Stimulated activated CD8-positive, alpha-beta memory T cell treated with anti-CD3 and anti-CD28 coated beads, Interleukin-4, amount 100 ng/mL, for 1 hour (primary cell): ENCODE results near the gene ADRB2.

Source experiments
- DNase-seq, 2 donors: peaks; one replicate each; pipeline ENCODE4 v3.0.0-alpha.2; 2020; ENCODE audit warnings: low read depth in 2 of 2, low spot score in 1 of 2

ADRB2 gene

GRCh38 chr5:148805326-148806290 lies 20.8 kb upstream of the ADRB2 start:
- no peak for DNase-seq

- DNase-seq, result no peak
Observed at GRCh38 chr5:148806520-148806931, 19.9 kb upstream of the ADRB2 start.

GRCh38 chr5:148807851-148808250 lies 18.6 kb upstream of the ADRB2 start:
- no peak for DNase-seq

GRCh38 chr5:148808864-148809642 lies 17.4 kb upstream of the ADRB2 start:
- no peak for DNase-seq

GRCh38 chr5:148809781-148810524 lies 16.5 kb upstream of the ADRB2 start:
- no peak for DNase-seq

DNA sequence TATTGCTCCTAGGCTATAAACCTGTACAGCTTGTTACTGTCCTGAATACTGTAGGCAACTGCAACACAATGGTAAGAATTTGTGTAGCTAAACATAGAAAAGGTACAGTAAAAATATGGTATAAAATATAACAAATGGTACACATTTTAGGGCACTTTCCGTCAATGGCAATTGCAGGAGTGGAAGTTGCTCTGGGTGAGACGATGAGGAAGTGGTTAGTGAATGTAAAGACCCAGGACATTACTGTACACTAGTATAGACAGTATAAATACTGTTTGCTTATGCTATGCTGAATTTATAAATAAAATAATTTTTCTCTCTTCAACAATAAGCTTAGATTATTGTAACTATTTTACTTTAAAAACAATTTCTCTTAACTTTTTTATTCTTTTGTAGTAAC lies 15.6 kb upstream of the ADRB2 start:
- DNase-seq, result no peak

- DNase-seq, result no peak
Observed at GRCh38 chr5:148811756-148812155, 14.7 kb upstream of the ADRB2 start.

DNA sequence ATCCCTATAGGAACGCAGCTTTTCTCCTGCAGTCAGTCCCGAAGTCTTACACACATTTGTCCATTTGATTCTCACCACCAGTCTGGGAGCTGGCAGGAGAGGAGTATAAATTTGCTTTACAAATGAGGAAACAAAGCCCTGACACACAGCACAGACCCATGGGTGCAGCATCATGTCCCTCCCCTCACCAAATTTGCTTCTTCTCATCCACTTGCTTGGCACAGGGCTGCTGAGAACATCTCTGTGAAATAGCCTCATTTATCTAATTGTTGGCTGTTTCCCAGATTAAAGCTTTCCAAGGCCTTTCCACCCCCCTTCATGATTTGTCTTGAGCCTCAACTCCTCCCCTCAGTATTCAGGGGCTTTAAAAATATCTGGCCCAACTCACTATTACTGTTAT lies 11.3 kb upstream of the ADRB2 start:
- DNase-seq, result no peak

- DNase-seq, result no peak
Observed at GRCh38 chr5:148815578-148815977, 10.8 kb upstream of the ADRB2 start.

- DNase-seq, result no peak
Observed at GRCh38 chr5:148816357-148816756, 10.1 kb upstream of the ADRB2 start.

GRCh38 chr5:148816782-148817181 lies 9.6 kb upstream of the ADRB2 start:
- DNase-seq, result no peak

GRCh38 chr5:148817606-148818005 lies 8.8 kb upstream of the ADRB2 start:
- DNase-seq, result no peak

GRCh38 chr5:148820461-148821395 lies 5.7 kb upstream of the ADRB2 start:
- DNase-seq, result no peak

- no peak for DNase-seq
Observed at GRCh38 chr5:148823871-148824270, 2.5 kb upstream of the ADRB2 start.

GRCh38 chr5:148825716-148826052 lies 727 bp upstream of the ADRB2 start:
- DNase-seq, result no peak

- no peak for DNase-seq
Observed at GRCh38 chr5:148826739-148827070, 294 bp downstream of the ADRB2 start.

- DNase-seq, result no peak
Observed at GRCh38 chr5:148827723-148828122, 1.3 kb downstream of the ADRB2 start.

- no peak for DNase-seq
Observed at GRCh38 chr5:148828511-148829247, 2.3 kb downstream of the ADRB2 start.

DNA sequence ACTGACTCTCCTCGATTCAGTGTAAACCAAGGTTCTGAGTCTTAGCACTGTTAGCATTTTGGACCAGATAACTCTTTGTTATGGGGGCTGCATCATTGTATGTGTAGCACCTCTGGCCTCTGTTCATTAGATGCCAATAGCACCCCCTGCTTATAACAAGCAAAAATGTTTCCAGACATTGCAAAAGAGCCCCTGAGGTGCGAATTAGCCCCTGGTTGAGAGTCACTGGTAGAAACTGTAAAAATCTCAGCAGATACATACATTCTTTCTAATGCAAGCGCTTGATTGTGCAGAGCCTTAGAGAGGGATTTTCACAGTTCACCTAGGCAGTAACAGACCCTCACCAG lies 2.8 kb downstream of the ADRB2 start:
- no peak for DNase-seq

DNA sequence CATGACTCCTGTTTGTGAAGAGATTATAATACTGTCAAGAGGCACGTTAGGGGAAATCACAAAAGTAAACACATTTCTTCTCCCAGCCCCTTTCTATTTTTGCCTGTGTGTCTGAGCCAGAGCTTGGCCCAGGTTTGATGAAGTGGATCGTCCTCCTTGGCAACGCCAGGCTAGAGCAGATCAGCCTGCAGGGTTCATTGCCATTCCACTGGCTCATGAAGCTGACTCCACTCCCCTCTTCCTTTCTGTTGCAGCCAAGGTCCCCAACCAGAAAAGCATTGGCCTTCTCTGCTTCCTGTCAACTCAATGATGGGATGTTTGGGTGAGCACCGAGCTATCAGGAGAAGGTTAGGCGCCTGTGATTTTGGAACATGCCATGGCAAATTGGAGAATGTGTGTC lies 3.3 kb downstream of the ADRB2 start:
- DNase-seq, result no peak
